Fibroblast of pulmonary artery (primary cell): ENCODE measurements around the gene OR7A10.

Experiments used
- DNase-seq: peaks from one replicate; pipeline ENCODE4 v3.0.0-alpha.2; 2010; ENCODE audit warnings: low read depth
- H3K4me3 ChIP-seq: replicated peaks from 2 replicates; pipeline ENCODE4 v1.5.1; 2011; ENCODE audit warnings: low read depth, mild to moderate bottlenecking, control low read depth, low read length, moderate library complexity
- TF ChIP-seq, protein P1 (sequence below): IDR thresholded peaks from 2 replicates; pipeline ENCODE4 v1.5.1; 2011; ENCODE audit warnings: mild to moderate bottlenecking, control low read depth, low read length, inconsistent platforms; ENCODE audit errors: missing control alignments

The OR7A10 gene

DNA sequence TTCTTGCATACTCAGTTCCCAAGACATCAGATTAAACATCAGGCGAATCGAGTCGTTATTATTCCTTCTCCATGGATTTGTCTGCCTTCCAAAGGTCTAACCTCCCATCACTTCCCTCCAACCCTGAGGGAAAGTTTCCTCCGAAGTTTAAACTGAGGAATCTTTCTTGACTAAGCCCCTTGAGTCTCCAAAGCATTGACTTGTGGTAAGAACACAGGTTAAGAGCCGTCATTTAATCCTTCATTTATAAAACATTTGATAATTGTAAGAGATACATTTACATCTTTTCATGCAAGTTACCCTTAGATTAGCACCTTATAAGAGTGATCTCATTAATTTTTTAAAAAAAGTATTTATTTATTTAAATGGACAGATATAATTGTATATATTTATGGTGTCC is at the start of gene OR7A10:
TSS of gene OR7A10 (minus strand) at position 101 of the 400 bp plus-strand sequence. CDS start 7,045 bp downstream, outside the sequence.
- DNase-seq: no peak
- TF ChIP-seq, protein P1, sequence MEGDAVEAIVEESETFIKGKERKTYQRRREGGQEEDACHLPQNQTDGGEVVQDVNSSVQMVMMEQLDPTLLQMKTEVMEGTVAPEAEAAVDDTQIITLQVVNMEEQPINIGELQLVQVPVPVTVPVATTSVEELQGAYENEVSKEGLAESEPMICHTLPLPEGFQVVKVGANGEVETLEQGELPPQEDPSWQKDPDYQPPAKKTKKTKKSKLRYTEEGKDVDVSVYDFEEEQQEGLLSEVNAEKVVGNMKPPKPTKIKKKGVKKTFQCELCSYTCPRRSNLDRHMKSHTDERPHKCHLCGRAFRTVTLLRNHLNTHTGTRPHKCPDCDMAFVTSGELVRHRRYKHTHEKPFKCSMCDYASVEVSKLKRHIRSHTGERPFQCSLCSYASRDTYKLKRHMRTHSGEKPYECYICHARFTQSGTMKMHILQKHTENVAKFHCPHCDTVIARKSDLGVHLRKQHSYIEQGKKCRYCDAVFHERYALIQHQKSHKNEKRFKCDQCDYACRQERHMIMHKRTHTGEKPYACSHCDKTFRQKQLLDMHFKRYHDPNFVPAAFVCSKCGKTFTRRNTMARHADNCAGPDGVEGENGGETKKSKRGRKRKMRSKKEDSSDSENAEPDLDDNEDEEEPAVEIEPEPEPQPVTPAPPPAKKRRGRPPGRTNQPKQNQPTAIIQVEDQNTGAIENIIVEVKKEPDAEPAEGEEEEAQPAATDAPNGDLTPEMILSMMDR: no peak
- H3K4me3 ChIP-seq: no peak within 1 kb of the TSS

GRCh38 chr19:14890643-14891379 is 42.1 kb upstream of the OR7A10 start:
- TF ChIP-seq, protein P1: no peak
- no peak for DNase-seq
- H3K4me3 ChIP-seq: no peak overlapping the region

GRCh38 chr19:14889994-14890642 is 41.4 kb upstream of the OR7A10 start:
- no peak overlapping the region for H3K4me3 ChIP-seq
- no peak for DNase-seq
- TF ChIP-seq, protein P1: no peak

GRCh38 chr19:14886032-14886431 is 37.3 kb upstream of the OR7A10 start, which contains the start of gene OR7A17:
TSS of gene OR7A17 (minus strand) at chr19:14886132. CDS start at chr19:14881355, 4,777 bp downstream.
- H3K4me3 ChIP-seq: no peak within 1 kb of the TSS
- TF ChIP-seq, protein P1: no peak
- no peak for DNase-seq

GRCh38 chr19:14871619-14872230 is 23.0 kb upstream of the OR7A10 start:
- H3K4me3 ChIP-seq: no peak overlapping the region
- DNase-seq: peak; percentile 32
- TF ChIP-seq, protein P1: peak; percentile 57

GRCh38 chr19:14868497-14868896 is 19.8 kb upstream of the OR7A10 start:
- DNase-seq: no peak
- TF ChIP-seq, protein P1: no peak
- no peak overlapping the region for H3K4me3 ChIP-seq
